HG03135 (cell line): ENCODE data around the gene FAM110A.
"Not testable (repeated sequence)": the region's sequence is repeated elsewhere in the genome, so short reads cannot be mapped to it uniquely, and the experiment has no call there.

ENCODE experiments used
- ATAC-seq: cut with Tn5 transposase; IDR thresholded peaks from one replicate; pipeline ENCODE4 v1.9.1; 2021; ENCODE audit warnings: mild to moderate bottlenecking, moderate library complexity; ENCODE audit not compliant: unreplicated experiment

FAM110A gene

DNA sequence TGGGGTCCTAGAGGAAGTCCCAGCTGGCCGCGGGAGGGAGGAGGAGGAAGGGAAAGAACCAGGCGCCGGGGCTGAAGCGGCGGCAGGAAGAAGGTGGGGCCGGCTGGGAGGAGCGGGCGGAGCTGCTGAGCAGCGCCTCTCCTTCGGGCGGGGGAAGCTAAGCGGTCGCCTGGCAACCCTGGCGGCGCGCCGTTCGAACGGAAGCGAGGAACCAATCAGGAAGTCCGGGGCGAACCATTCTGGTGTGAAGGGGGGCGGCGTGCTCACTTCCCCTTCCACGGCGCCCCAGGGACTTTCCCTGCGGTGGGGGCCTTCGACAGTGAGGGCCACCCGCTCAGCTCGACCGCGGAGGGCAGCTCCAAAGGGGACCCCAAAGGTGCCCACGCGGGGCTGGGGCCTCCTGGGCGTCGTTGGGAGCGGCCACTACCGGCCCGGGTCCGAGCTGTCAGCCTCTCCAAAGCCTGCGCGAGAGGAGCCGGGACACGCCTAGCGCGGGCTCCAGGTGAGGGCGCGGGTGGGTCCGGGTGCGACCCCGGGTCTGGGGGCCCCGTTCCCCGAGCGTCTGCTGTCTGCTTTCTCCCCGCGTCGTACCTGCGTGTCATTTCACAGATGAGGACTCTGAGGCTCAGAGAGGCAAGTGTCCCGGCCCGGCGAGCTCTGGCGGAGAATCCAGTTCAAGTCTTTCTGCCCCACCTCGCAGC lies at the start of gene FAM110A:
Gene FAM110A, plus strand, starts transcription at position 266 of the 701 bp plus-strand sequence. CDS start 11,090 bp downstream, outside the sequence.
- ATAC-seq: peak; percentile 97

DNA sequence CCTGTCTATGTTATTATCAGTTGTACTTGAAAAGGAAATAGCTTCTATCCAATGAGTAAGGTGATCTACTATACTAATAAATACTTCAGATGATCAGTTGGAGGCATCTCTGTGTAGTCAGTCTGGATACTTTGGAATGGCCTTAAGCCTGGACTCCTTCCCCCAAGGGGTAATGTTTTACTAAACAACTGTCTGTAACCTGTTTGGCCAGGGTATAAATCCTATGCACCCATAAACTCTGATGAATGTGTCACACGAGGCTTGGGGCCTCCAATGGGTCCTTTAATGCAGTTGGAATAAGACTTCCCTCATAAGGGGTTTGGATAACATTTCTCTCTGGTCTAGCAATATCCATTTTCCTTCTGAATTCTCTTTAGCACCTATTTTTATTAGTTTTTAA lies 45.7 kb upstream of the FAM110A start:
- no peak for ATAC-seq

DNA sequence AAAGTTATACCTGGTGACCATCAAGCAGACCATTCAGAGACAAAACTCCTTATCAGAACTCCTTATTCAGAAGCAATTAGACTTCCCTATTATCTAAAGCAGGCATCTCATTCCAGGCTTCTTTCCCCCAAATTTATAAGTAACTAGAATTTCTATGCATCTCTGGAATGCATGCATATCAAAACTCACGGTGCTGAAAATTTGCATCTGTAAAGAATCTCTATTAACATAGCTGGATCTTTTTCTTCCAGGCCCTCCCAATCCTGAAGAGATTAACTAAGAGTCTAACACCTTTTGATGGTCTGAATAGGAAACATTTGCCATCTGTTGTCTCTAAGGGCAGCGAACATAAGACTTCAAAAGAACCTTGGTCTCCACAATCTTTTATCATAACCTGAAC lies 42.5 kb upstream of the FAM110A start:
- ATAC-seq: no peak

GRCh38 chr20:792248-792647 lies 41.3 kb upstream of the FAM110A start:
- no peak for ATAC-seq

DNA sequence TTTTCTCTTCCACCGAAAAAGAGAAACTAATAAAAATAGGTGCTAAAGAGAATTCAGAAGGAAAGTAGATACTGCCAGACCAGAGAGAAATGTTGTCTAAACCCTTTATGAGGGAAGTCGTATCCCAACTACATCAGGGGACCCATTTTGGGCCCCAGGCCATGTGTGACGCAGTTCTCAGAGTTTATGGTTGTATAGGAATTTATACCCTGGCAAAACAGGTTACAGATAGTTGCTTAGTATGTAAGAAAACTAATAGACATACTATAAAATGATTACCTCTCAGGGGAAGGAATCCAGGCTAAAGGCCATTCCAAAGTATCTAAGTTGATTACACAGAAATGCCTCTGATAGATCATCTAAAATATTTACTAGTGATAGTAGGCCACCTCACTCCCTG lies 36.6 kb upstream of the FAM110A start:
- no peak for ATAC-seq

DNA sequence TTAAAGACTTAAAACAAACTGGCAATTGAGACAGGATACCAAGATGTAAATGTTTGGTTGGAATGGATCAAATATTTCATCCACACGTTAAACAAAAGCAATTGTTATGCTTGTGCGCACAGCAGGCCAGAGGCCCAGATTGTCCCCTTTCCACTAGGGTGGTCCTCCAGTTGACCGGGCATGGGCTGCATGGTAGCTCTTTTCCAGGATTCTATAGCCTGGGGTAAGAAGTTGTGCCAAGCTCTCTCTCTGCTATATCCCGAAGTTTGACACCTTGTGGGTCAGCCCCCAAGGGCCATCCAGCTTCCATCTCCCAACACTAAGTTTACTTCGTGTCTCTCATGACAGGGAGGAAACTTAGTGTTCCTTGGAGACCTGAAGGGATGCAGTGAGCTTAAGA lies 34.8 kb upstream of the FAM110A start:
- not testable (repeated sequence) for ATAC-seq

GRCh38 chr20:800026-800425 lies 33.5 kb upstream of the FAM110A start:
- ATAC-seq: not testable (repeated sequence)

GRCh38 chr20:801678-802077 lies 31.8 kb upstream of the FAM110A start:
- no peak for ATAC-seq

DNA sequence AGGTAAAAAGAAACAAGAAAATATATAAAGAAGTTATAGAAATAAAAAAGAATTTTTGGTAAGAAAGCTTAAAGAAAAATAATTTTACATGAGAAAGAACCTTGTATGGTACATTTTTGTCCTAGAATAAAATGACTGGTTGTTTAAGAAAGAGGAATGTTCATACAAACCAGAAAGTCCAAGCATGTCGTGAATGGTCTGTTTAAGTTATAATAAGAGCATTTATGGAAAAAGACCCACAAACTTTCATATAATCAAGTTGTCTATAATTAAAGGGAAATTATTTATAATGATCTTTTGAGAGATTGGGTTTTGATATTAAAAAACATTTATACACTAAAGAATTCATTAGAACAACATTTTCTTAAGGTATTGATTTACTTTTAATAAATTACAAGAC lies 27.8 kb upstream of the FAM110A start:
- no peak for ATAC-seq

- not testable (repeated sequence) for ATAC-seq
Observed at GRCh38 chr20:811776-812434, 21.6 kb upstream of the FAM110A start.

GRCh38 chr20:812435-812814 lies 21.1 kb upstream of the FAM110A start:
- ATAC-seq: not testable (repeated sequence)

GRCh38 chr20:813390-813789 lies 20.1 kb upstream of the FAM110A start:
- ATAC-seq: no peak

- ATAC-seq: no peak
Observed at GRCh38 chr20:815226-815625, 18.3 kb upstream of the FAM110A start.

- ATAC-seq: no peak
Observed at GRCh38 chr20:815914-816606, 17.5 kb upstream of the FAM110A start.

DNA sequence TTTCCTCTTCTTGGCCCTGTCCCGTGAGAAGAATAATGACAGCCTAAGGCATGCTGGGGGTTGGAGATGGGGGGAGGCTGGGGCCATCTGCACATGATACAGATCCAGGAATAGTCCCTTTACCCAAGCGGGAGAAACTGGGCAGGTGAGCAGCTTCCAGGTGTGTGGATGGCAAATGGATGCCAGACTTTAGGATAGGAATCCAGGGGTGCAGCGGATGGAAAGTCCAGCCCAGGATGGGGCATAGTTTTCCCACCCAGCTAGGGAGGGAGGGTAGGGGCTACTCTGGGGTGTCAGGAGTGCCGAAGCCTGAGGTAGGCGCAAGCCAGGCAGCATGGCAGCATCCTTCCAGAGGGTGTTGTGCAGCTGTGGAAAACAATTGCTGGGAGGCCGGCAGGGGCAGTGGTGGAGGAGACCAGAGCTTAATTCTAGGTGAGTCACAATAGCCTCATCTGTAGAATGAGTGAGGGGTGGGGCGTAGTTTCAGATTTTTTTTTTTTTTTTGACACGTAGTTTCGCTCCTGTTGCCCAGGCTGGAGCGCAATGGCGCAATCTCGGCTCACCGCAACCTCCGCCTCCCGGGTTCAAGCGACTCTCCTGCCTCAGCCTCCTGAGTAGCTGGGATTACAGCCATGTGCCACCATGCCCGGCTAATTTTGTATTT lies 15.4 kb upstream of the FAM110A start:
- ATAC-seq: no peak

GRCh38 chr20:819680-820322 lies 13.7 kb upstream of the FAM110A start:
- no peak for ATAC-seq

- no peak for ATAC-seq
Observed at GRCh38 chr20:820323-820953, 13.1 kb upstream of the FAM110A start.

DNA sequence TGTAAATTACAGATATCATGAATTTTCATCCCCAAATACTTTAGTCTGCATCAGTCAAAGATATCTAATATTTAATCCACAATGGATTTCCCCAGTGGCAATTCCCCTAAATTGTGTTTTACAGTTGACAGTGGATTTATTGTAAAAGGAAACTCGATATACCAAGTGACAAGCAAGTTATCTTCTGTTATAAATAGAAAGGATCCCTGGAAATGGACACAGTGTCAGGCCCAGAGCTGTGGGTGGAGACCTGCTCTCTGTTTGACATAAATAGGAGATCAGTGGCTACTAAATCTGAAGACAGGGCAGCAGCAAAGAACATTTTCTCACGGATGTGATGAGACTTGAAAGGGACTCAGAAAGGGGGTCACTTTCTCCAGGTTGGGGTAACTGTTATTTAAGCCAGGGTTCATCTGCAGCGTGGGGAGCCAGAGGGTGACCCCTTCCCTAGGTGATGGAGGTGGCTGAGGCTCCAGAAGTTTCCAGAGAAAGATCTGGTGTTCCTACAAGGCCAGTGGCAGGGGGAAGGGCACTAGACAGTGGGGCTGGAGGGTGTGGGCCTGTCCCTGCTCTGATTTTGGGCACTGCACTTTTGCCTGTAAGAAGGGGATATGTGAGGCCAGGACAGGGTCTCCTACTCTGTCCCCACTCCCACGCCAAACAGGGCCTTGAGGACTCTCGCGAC lies 12.3 kb upstream of the FAM110A start:
- ATAC-seq: no peak

GRCh38 chr20:821731-822065 lies 11.8 kb upstream of the FAM110A start:
- ATAC-seq: no peak
